ENCODE data around the gene MXD4. TPM values are rescaled to one million over a fixed set of nuclear protein-coding genes. Genes with fewer than 3 reads are reported as not detected.

The MXD4 gene
- total RNA-seq (2021; ENCODE audit: unreplicated experiment), result 22.0 TPM
- 16.4 and 18.9 TPM in 2 replicates for polyA plus RNA-seq (2012)
- percentile 53 among the genes with signal in this experiment for Bru-seq, nascent RNA
- percentile 72 among the genes with signal in this experiment for BruChase-seq, experiment 1, labeled RNA remaining after a 6-hour chase
- percentile 71 among the genes with signal in this experiment for BruChase-seq, experiment 2, labeled RNA remaining after a 2-hour chase
- long read RNA-seq, full-length matches to known transcripts, result 59 of 92 reads
- long read RNA-seq, partial matches to known transcripts, result 4 of 92 reads
- long read RNA-seq, other reads (novel, unspliced or antisense), result 29 of 92 reads

GRCh38 chr4:2261853-2262144 is at the start of gene MXD4:
MXD4 (minus strand) TSS chr4:2262109; CDS start chr4:2261980, 129 bp downstream.
- BruUV-seq (replicated peaks), result no TSS peak
- Histone ChIP-seq H3K27ac (ENCODE audit: low read depth, low read length) (peak within 1 kb of the TSS; percentile 88), H3K9ac (ENCODE audit: low read length) (peak within 1 kb of the TSS; percentile 62), H2AFZ (ENCODE audit: low read depth, low read length, poor library complexity, severe bottlenecking) (no peak within 1 kb of the TSS), H3K4me2 (ENCODE audit: low read length) (peak within 1 kb of the TSS; percentile 91), H3K9me2 (ENCODE audit: insufficient read depth) (no peaks in the 10 kb centered on the region), H3K9me3 (ENCODE audit: control insufficient read depth in 1 of 2, insufficient read depth in 1 of 2, low read depth in 1 of 2, low read length in 2 of 2) (no peaks in the 10 kb centered on the region), H3K36me3 (ENCODE audit: control insufficient read depth in 1 of 2, insufficient read depth in 2 of 2, low read length in 2 of 2) (no peaks in the 10 kb centered on the region), H4K20me1 (ENCODE audit: insufficient read depth) (no peaks in the 10 kb centered on the region), H3K4me3 (replicated peaks in 1 of 2; ENCODE audit: low read depth in 1 of 2, low read length in 2 of 2) (peak within 1 kb of the TSS; percentile 74 to 75), H3K27me3 (ENCODE audit: insufficient read depth, low read length) (no peaks in the 10 kb centered on the region), H3K4me1 (ENCODE audit: control insufficient read depth in 1 of 2, insufficient read depth in 2 of 2, low read length in 2 of 2) (peaks cover 9 to 15% of the 10 kb centered on the region in 2 experiments; a peak in 3 of 4 replicates), H3K79me2 (ENCODE audit: insufficient read depth, low read length) (no peaks in the 10 kb centered on the region)
- DNase-seq (ENCODE audit: low read depth, low spot score) (no peak), ATAC-seq (peak; percentile 8)
- RAD21 ChIA-PET (ENCODE audit: low non-redundant PET in 1 of 2, low total read pairs in 2 of 2, uncharacterized antibody in 2 of 2, unreplicated experiment in 2 of 2), result no interaction called here
- TF ChIP-seq ATF3 (IDR thresholded peaks at IDR 0.05) (no peak), ZFX (IDR thresholded peaks at IDR 0.05) (0 out of 2 replicates have a peak, but pooled peaks have one; percentile 19)
- CTCF ChIA-PET, result interaction anchor here (0.6 to 1.0 kb wide), 4 partner anchors 42 to 548 kb away, joined by 3 to 4 read pairs (median 3); partner anchors contain the start of gene CFAP99
- intact Hi-C loops (cut with micrococcal nuclease), result loop anchor here (1.0 to 5.0 kb wide), 2 partner anchors 19 to 151 kb away; partner anchors contain the start of genes HAUS3 and POLN
- POLR2A ChIA-PET, result interaction anchor here (0.8 to 0.9 kb wide), 2 partner anchors 20 to 207 kb away, joined by 3 read pairs; partner anchors contain the start of genes HAUS3, POLN and RNF4

- no peak overlapping the region for H2AFZ ChIP-seq (ENCODE audit: low read depth, low read length, poor library complexity, severe bottlenecking)
- H3K27ac ChIP-seq (ENCODE audit: low read depth, low read length), result no peak overlapping the region
- no peaks in the 10 kb centered on the region for H3K27me3 ChIP-seq (ENCODE audit: insufficient read depth, low read length)
- ATAC-seq, result no peak
- no peaks in the 10 kb centered on the region for H4K20me1 ChIP-seq (ENCODE audit: insufficient read depth)
- no peaks in the 10 kb centered on the region; a peak in 1 of 4 replicates for H3K36me3 ChIP-seq (ENCODE audit: control insufficient read depth in 1 of 2, insufficient read depth in 2 of 2, low read length in 2 of 2)
- H3K4me2 ChIP-seq (ENCODE audit: low read length), result no peak overlapping the region
- DNase-seq (ENCODE audit: low read depth, low spot score), result no peak
- H3K4me1 ChIP-seq (ENCODE audit: control insufficient read depth in 1 of 2, insufficient read depth in 2 of 2, low read length in 2 of 2), result no peaks in the 10 kb centered on the region
- no peak overlapping the region for H3K9ac ChIP-seq (ENCODE audit: low read length)
- no TSS peak for BruUV-seq (replicated peaks)
- intact Hi-C loops (cut with micrococcal nuclease), result no loop called here
- H3K79me2 ChIP-seq (ENCODE audit: insufficient read depth, low read length), result no peaks in the 10 kb centered on the region
- ChIA-PET POLR2A (no interaction called here), CTCF (no interaction called here), RAD21 (ENCODE audit: low non-redundant PET in 1 of 2, low total read pairs in 2 of 2, uncharacterized antibody in 2 of 2, unreplicated experiment in 2 of 2) (no interaction called here)
- H3K9me3 ChIP-seq (ENCODE audit: control insufficient read depth in 1 of 2, insufficient read depth in 1 of 2, low read depth in 1 of 2, low read length in 2 of 2), result no peaks in the 10 kb centered on the region
- H3K9me2 ChIP-seq (ENCODE audit: insufficient read depth), result no peaks in the 10 kb centered on the region
- no peak overlapping the region for H3K4me3 ChIP-seq (replicated peaks in 1 of 2; ENCODE audit: low read depth in 1 of 2, low read length in 2 of 2)
- no peak for TF ChIP-seq EZH2 (IDR thresholded peaks at IDR 0.05)
- no peak for TF ChIP-seq FOSL1 (IDR thresholded peaks at IDR 0.05; ENCODE audit: low read depth)
- no peak for TF ChIP-seq POLR2A (IDR thresholded peaks at IDR 0.05; ENCODE audit: borderline replicate concordance, extremely low read depth, insufficient read depth, insufficient read length)
Observed at GRCh38 chr4:2306773-2307410, 45.0 kb upstream of the MXD4 start.
